Esophagus muscularis mucosa (tissue), 4 donors: Measurements from ENCODE around the gene MT1B.

Source experiments
- CTCF ChIP-seq, 3 experiments: fragments of 200-600 bp in 2 of 3; fragments of 450-650 bp in 1 of 3; sonication (generic) in 2 of 3; IDR thresholded peaks; one replicate each; pipeline ENCODE4 v1.5.1; 2017 to 2019; ENCODE audit warnings: antibody characterized with exemption in 3 of 3, mild to moderate bottlenecking in 2 of 3, moderate library complexity in 1 of 3
- EP300 ChIP-seq: sonication (generic); formaldehyde crosslinking; IDR thresholded peaks from one replicate; pipeline ENCODE4 v1.6.1; 2017; ENCODE audit warnings: antibody characterized with exemption
- POLR2AphosphoS5 ChIP-seq, 2 donors: sonication (generic); formaldehyde crosslinking; IDR thresholded peaks; one replicate each; pipeline ENCODE4 v1.6.1; 2017; ENCODE audit warnings: antibody characterized with exemption in 2 of 2

DNA sequence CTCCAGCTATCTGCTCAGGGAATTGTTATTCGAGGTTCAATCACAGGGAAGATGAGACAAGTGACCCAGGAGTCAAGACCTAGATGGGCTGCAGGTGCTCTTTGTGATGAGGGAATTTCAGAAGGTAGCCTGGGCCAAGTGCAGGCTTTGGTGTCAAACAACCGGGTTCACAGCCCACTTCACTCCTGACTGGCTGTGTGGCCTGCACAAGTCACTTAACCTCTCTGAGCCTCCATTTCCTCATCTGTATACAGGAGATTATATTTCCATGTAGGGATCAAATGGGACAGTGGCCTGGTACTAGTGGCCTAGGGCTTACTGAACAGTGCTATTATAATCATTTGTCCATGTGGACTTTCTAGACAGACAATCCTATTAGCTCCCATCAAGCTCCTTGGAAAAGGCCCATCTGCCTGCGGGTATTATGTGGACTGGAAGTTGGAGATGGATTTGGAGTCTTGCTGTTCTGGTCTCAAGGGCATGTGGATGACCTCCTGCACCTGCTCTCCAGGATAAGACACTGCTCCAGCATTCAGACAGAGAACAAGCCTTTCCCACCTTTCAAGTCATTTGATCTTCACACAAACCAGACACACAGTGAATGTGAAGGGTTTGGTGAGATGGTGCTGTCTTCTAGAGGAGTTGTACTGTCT, 27.5 kb downstream of the MT1B start:
- no peak for TF ChIP-seq EP300
- TF ChIP-seq CTCF (IDR thresholded peaks at IDR 0.05) = no peak
- no peak for TF ChIP-seq POLR2AphosphoS5 (IDR thresholded peaks at IDR 0.05)
